DOHH2 (cell line): ENCODE results near the gene RRP12.

Source experiments
- H3F3A ChIP-seq: fragments of 200-600 bp; sonication (generic), shearing (Covaris generic); 2 replicates; pipeline ENCODE4 v1.6.0; 2016; ENCODE audit warnings: antibody characterized with exemption, mild to moderate bottlenecking; ENCODE audit not compliant: control insufficient read depth, insufficient read depth
- H3K27ac ChIP-seq: fragments of 200-600 bp; sonication (generic); 2 replicates; pipeline ENCODE4 v1.5.1; 2014; ENCODE audit warnings: low read depth, mild to moderate bottlenecking, low read length, moderate library complexity
- H3K27me3 ChIP-seq: fragments of 200-600 bp; sonication (generic); 2 replicates; pipeline ENCODE4 v1.6.1; 2014; ENCODE audit warnings: mild to moderate bottlenecking, low read length, mixed read lengths; ENCODE audit not compliant: control insufficient read depth
- H3K36me3 ChIP-seq: fragments of 200-600 bp; sonication (generic); 2 replicates; pipeline ENCODE4 v1.6.1; 2014; ENCODE audit warnings: mild to moderate bottlenecking, low read length, moderate library complexity, mixed read lengths; ENCODE audit not compliant: control insufficient read depth
- H3K4me1 ChIP-seq: fragments of 200-600 bp; sonication (generic); 2 replicates; pipeline ENCODE4 v1.6.1; 2014; ENCODE audit warnings: mild to moderate bottlenecking, low read length, mixed read lengths; ENCODE audit not compliant: control insufficient read depth
- H3K4me2 ChIP-seq: fragments of 200-600 bp; sonication (generic); 2 replicates; pipeline ENCODE4 v1.6.0; 2014; ENCODE audit warnings: mild to moderate bottlenecking, low read length, moderate library complexity
- H3K4me3 ChIP-seq: fragments of 200-600 bp; sonication (generic); 2 replicates; pipeline ENCODE4 v1.5.1; 2014; ENCODE audit warnings: mild to moderate bottlenecking, low read length, mixed read lengths
- H3K79me2 ChIP-seq: fragments of 200-600 bp; sonication (generic); 2 replicates; pipeline ENCODE4 v1.6.1; 2014; ENCODE audit warnings: mild to moderate bottlenecking, low read length, mixed read lengths; ENCODE audit not compliant: control insufficient read depth
- H3K9me2 ChIP-seq: fragments of 200-600 bp; sonication (generic); replicated peaks from 2 replicates; pipeline ENCODE4 v1.6.1; 2014; ENCODE audit warnings: mild to moderate bottlenecking, low read length, mixed read lengths; ENCODE audit not compliant: control insufficient read depth
- H3K9me3 ChIP-seq: fragments of 200-600 bp; sonication (generic); 2 replicates; pipeline ENCODE4 v1.6.1; 2014; ENCODE audit warnings: antibody characterized with exemption, low read length, mixed read lengths; ENCODE audit not compliant: control insufficient read depth, insufficient read depth
- H4K20me1 ChIP-seq: fragments of 200-600 bp; sonication (generic); 2 replicates; pipeline ENCODE4 v1.6.0; 2014; ENCODE audit warnings: low read depth, mild to moderate bottlenecking, antibody characterized with exemption, low read length, moderate library complexity; ENCODE audit not compliant: control insufficient read depth, insufficient read depth
- EZH2phosphoT487 ChIP-seq: fragments of 200-600 bp; sonication (generic); IDR thresholded peaks from 2 replicates; pipeline ENCODE4 v1.6.1; 2017; ENCODE audit warnings: borderline replicate concordance, mild to moderate bottlenecking, antibody characterized with exemption, low read length, moderate library complexity, mixed read lengths
- TF ChIP-seq, protein P1 (sequence below): fragments of 200-600 bp; sonication (generic); IDR thresholded peaks from one replicate; pipeline ENCODE4 v1.5.1; 2014; ENCODE audit warnings: antibody characterized with exemption, mild to moderate bottlenecking, low read depth, low read length; ENCODE audit not compliant: poor library complexity, severe bottlenecking

RRP12 gene

DNA sequence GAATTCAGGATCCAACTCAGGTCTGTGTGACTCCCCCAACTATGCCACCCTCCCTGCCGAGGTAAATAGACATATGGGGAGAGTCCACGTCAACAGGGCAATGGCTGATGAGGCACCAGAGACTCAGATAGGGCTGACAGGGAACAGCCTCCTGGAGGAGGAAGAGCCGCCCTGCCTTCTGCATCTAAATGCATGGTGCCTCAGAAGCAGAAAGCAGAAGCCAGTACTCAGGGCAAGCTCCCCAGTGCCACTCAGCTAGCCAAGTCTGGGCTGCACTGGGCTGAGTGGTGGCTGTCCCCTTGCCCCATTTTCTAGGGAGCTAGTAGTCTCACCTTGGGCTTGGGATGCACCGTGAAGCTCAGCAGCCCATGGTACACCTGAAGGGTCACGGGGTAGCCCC is 11.0 kb downstream of the RRP12 start:
- H3K27ac ChIP-seq, result no peak overlapping the region
- H3F3A ChIP-seq, result no peaks in the 10 kb centered on the region
- no peaks in the 10 kb centered on the region for H3K27me3 ChIP-seq
- no peaks in the 10 kb centered on the region for H3K9me3 ChIP-seq
- no peak overlapping the region for H3K4me2 ChIP-seq
- TF ChIP-seq EZH2phosphoT487, result no peak
- TF ChIP-seq, protein P1, sequence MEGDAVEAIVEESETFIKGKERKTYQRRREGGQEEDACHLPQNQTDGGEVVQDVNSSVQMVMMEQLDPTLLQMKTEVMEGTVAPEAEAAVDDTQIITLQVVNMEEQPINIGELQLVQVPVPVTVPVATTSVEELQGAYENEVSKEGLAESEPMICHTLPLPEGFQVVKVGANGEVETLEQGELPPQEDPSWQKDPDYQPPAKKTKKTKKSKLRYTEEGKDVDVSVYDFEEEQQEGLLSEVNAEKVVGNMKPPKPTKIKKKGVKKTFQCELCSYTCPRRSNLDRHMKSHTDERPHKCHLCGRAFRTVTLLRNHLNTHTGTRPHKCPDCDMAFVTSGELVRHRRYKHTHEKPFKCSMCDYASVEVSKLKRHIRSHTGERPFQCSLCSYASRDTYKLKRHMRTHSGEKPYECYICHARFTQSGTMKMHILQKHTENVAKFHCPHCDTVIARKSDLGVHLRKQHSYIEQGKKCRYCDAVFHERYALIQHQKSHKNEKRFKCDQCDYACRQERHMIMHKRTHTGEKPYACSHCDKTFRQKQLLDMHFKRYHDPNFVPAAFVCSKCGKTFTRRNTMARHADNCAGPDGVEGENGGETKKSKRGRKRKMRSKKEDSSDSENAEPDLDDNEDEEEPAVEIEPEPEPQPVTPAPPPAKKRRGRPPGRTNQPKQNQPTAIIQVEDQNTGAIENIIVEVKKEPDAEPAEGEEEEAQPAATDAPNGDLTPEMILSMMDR, result no peak
- H3K4me3 ChIP-seq, result no peak overlapping the region
- H3K36me3 ChIP-seq, result peaks cover 53% of the 10 kb centered on the region
- no peaks in the 10 kb centered on the region for H3K9me2 ChIP-seq
- H3K79me2 ChIP-seq, result no peaks in the 10 kb centered on the region
- H4K20me1 ChIP-seq, result no peaks in the 10 kb centered on the region
- no peaks in the 10 kb centered on the region for H3K4me1 ChIP-seq

DNA sequence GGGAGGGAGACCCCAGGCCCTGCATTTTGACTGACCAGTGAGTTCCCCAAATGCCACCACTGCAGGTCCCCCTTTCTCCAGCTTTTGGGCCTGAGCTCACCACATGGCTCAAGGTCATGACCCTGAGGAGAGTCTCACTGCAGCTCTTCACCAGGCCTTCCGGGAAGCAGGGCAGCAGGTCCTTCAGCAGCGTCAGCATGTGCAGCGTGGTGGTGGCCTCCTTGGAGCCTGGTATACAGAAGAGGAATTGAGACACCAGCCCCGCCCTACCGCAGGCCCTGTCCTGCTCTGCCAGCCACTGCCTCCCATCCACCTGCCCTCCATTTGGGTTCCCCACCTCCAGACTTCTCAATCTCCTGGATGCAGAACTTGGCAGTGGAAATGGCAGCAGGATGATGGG is 13.0 kb downstream of the RRP12 start:
- no peak overlapping the region for H3K27ac ChIP-seq
- H4K20me1 ChIP-seq, result no peaks in the 10 kb centered on the region
- no peaks in the 10 kb centered on the region for H3K27me3 ChIP-seq
- no peaks in the 10 kb centered on the region for H3K9me3 ChIP-seq
- no peaks in the 10 kb centered on the region for H3F3A ChIP-seq
- no peaks in the 10 kb centered on the region for H3K9me2 ChIP-seq
- no peaks in the 10 kb centered on the region for H3K79me2 ChIP-seq
- H3K36me3 ChIP-seq, result peaks cover 50% of the 10 kb centered on the region
- H3K4me2 ChIP-seq, result no peak overlapping the region
- H3K4me3 ChIP-seq, result no peak overlapping the region
- TF ChIP-seq EZH2phosphoT487, result no peak
- TF ChIP-seq, protein P1, result no peak
- no peaks in the 10 kb centered on the region for H3K4me1 ChIP-seq

- H3K79me2 ChIP-seq, result no peaks in the 10 kb centered on the region
- no peak overlapping the region for H3K27ac ChIP-seq
- H3K4me1 ChIP-seq, result no peaks in the 10 kb centered on the region
- H3F3A ChIP-seq, result no peaks in the 10 kb centered on the region
- H3K4me2 ChIP-seq, result no peak overlapping the region
- H3K4me3 ChIP-seq, result no peak overlapping the region
- no peaks in the 10 kb centered on the region for H3K9me2 ChIP-seq
- no peaks in the 10 kb centered on the region for H3K27me3 ChIP-seq
- no peaks in the 10 kb centered on the region for H4K20me1 ChIP-seq
- TF ChIP-seq, protein P1, result no peak
- no peak for TF ChIP-seq EZH2phosphoT487
- no peaks in the 10 kb centered on the region for H3K9me3 ChIP-seq
- H3K36me3 ChIP-seq, result peaks cover 53% of the 10 kb centered on the region
Measured at GRCh38 chr10:97385565-97385964, 15.6 kb downstream of the RRP12 start.

DNA sequence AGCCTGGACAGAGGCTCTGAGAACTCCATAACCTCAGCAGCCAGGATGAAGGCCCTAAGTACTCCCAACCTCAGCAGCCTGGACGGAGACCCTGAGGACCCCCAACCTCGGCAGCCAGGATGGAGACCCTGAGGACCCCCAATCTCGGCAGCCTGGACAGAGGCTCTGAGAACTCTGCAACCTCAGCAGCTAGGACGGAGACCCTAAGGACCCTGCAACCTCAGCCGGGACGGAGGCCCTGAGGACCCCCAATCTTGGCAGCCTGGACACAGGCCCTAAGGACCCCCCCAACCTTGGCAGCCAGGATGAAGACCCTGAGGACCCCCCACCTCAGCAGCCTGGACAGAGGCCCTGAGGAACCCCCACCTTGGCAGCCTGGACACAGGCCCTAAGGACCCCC is 16.5 kb downstream of the RRP12 start:
- H3K4me2 ChIP-seq, result no peak overlapping the region
- no peaks in the 10 kb centered on the region for H3K27me3 ChIP-seq
- H4K20me1 ChIP-seq, result no peaks in the 10 kb centered on the region
- H3K36me3 ChIP-seq, result peaks cover 46% of the 10 kb centered on the region
- no peaks in the 10 kb centered on the region for H3K9me3 ChIP-seq
- H3K27ac ChIP-seq, result no peak overlapping the region
- H3F3A ChIP-seq, result no peaks in the 10 kb centered on the region
- TF ChIP-seq EZH2phosphoT487, result no peak
- TF ChIP-seq, protein P1, result no peak
- H3K4me3 ChIP-seq, result no peak overlapping the region
- H3K79me2 ChIP-seq, result no peaks in the 10 kb centered on the region
- no peaks in the 10 kb centered on the region for H3K4me1 ChIP-seq
- no peaks in the 10 kb centered on the region for H3K9me2 ChIP-seq
